ENCODE data around the gene HOXD9.

HOXD9 gene

GRCh38 chr2:176140513-176141317 lies 18.2 kb downstream of the HOXD9 start:
- peak; percentile 60 for DNase-seq

GRCh38 chr2:176142281-176142680 lies 19.8 kb downstream of the HOXD9 start:
- no peak for DNase-seq

GRCh38 chr2:176145085-176145969 lies 22.8 kb downstream of the HOXD9 start:
- DNase-seq, result no peak

- DNase-seq, result no peak
Measured at GRCh38 chr2:176146101-176146500, 23.6 kb downstream of the HOXD9 start.

- DNase-seq, result no peak
Measured at GRCh38 chr2:176146645-176147044, 24.1 kb downstream of the HOXD9 start.

GRCh38 chr2:176147210-176147799 lies 24.8 kb downstream of the HOXD9 start:
- no peak for DNase-seq

- peak; percentile 43 for DNase-seq
Measured at GRCh38 chr2:176147800-176148496, 25.4 kb downstream of the HOXD9 start.

GRCh38 chr2:176148751-176149421 lies 26.4 kb downstream of the HOXD9 start:
- no peak for DNase-seq

- DNase-seq, result no peak
Measured at GRCh38 chr2:176149481-176149938, 27.0 kb downstream of the HOXD9 start.

GRCh38 chr2:176149939-176150583 lies 27.5 kb downstream of the HOXD9 start:
- DNase-seq, result no peak

- no peak for DNase-seq
Measured at GRCh38 chr2:176150584-176151441, 28.3 kb downstream of the HOXD9 start.

GRCh38 chr2:176151442-176152287 lies 29.1 kb downstream of the HOXD9 start, which contains the start of gene HOXD4:
Gene HOXD4 (plus strand): TSS chr2:176151550. CDS start chr2:176151634, 84 bp downstream.
- peak; percentile 40 for DNase-seq

GRCh38 chr2:176152350-176153181 lies 30.0 kb downstream of the HOXD9 start:
- no peak for DNase-seq

- no peak for DNase-seq
Measured at GRCh38 chr2:176154576-176155252, 32.2 kb downstream of the HOXD9 start.

- no peak for DNase-seq
Measured at GRCh38 chr2:176155356-176156044, 33.0 kb downstream of the HOXD9 start.

GRCh38 chr2:176156301-176156806 lies 33.8 kb downstream of the HOXD9 start:
- DNase-seq, result no peak

Measured in kidney glomerular epithelial cell (primary cell).